ENCODE results near the gene HTR4. TPM values are rescaled to one million over a fixed set of nuclear protein-coding genes. Genes with fewer than 3 reads are reported as not detected.

HTR4 gene
- polyA plus RNA-seq, 2 of the 4 experiments (the other 2 are of a cell fraction): not detected

- POLR2A ChIA-PET: no interaction called here
Measured at GRCh38 chr5:148515460-148515859, 138.9 kb downstream of the HTR4 start.

GRCh38 chr5:148514344-148514743 is 140.0 kb downstream of the HTR4 start:
- ATAC-seq: no peak
- no peak for FAIRE-seq
- Histone ChIP-seq H3K4me3 (no peak overlapping the region), H3K27ac (no peak overlapping the region), H3K4me2 (no peak overlapping the region), H3K9me3 (no peaks in the 10 kb centered on the region), H3K4me1 (no peaks in the 10 kb centered on the region)
- ChIA-PET CTCF (no interaction called here), POLR2A (no interaction called here)
- no peak for TF ChIP-seq JUNB (IDR thresholded peaks at IDR 0.05)
- TF ChIP-seq E2F6 (IDR thresholded peaks at IDR 0.05; ENCODE audit: borderline replicate concordance, low read depth): no peak
- no peak for TF ChIP-seq ESRRA (IDR thresholded peaks at IDR 0.05; ENCODE audit: borderline replicate concordance, low read length)
- TF ChIP-seq MAFK (IDR thresholded peaks at IDR 0.05; ENCODE audit: partially characterized antibody): no peak
- TF ChIP-seq POLR2A (IDR thresholded peaks at IDR 0.05; ENCODE audit: low read length): no peak
- TF ChIP-seq HOXB5 (CRISPR knock-in tag; IDR thresholded peaks at IDR 0.05): no peak
- no peak for TF ChIP-seq TP53 (CRISPR knock-in tag; IDR thresholded peaks at IDR 0.05)
- TF ChIP-seq USF2 (IDR thresholded peaks at IDR 0.05): no peak
- TF ChIP-seq ZNF302 (CRISPR knock-in tag; IDR thresholded peaks at IDR 0.05): no peak
- no peak for DNase-seq (ENCODE audit: low read depth in 1 of 2, low spot score in 1 of 2)

More at GRCh38 chr5:148515460-148515859, 138.9 kb downstream of the HTR4 start:
- FAIRE-seq: no peak
- WGBS (ENCODE audit: missing lambda C conversion rate): 0% methylated on average over 2 of the region's 2 CpGs
- Histone ChIP-seq H3K4me3 (no peak overlapping the region), H3K4me1 (no peaks in the 10 kb centered on the region), H3K9me3 (no peaks in the 10 kb centered on the region), H3K27ac (no peak overlapping the region), H3K4me2 (no peak overlapping the region)
- DNase-seq (ENCODE audit: low read depth in 1 of 2, low spot score in 1 of 2): no peak
- ATAC-seq: no peak
- TF ChIP-seq POLR2AphosphoS2 (conservative IDR thresholded peaks at IDR 0.05; ENCODE audit: low read length) (no peak), KDM1A (IDR thresholded peaks at IDR 0.05; ENCODE audit: low read depth) (no peak), NR3C1 (IDR thresholded peaks at IDR 0.05) (no peak), CBX2 (IDR thresholded peaks at IDR 0.05; ENCODE audit: borderline replicate concordance, low read depth) (no peak), MYC (IDR thresholded peaks at IDR 0.05; ENCODE audit: borderline replicate concordance, low read length) (no peak), FOSL2 (IDR thresholded peaks at IDR 0.05) (no peak), FOSL2 (CRISPR knock-in tag; IDR thresholded peaks at IDR 0.05) (no peak), USF2 (IDR thresholded peaks at IDR 0.05) (no peak), TP53 (CRISPR knock-in tag; IDR thresholded peaks at IDR 0.05) (no peak), MAZ (IDR thresholded peaks at IDR 0.05; ENCODE audit: borderline replicate concordance, low read depth, low read length) (no peak), POLR2A (IDR thresholded peaks at IDR 0.05; ENCODE audit: low read length) (no peak)
- CTCF ChIA-PET: no interaction called here

GRCh38 chr5:148512498-148512897 is 141.8 kb downstream of the HTR4 start:
- Histone ChIP-seq H3K9me3 (no peaks in the 10 kb centered on the region), H3K4me2 (no peak overlapping the region), H3K4me3 (no peak overlapping the region), H3K4me1 (no peaks in the 10 kb centered on the region), H3K27ac (no peak overlapping the region)
- TF ChIP-seq PHF8 (IDR thresholded peaks at IDR 0.05; ENCODE audit: borderline replicate concordance, low read depth) (no peak), POLR2AphosphoS2 (conservative IDR thresholded peaks at IDR 0.05; ENCODE audit: low read length) (no peak), RNF2 (IDR thresholded peaks at IDR 0.05; ENCODE audit: borderline replicate concordance, low read depth) (no peak), MAX (IDR thresholded peaks at IDR 0.05) (no peak), ELK1 (IDR thresholded peaks at IDR 0.05; ENCODE audit: low read depth, low read length) (no peak), CBX2 (IDR thresholded peaks at IDR 0.05; ENCODE audit: borderline replicate concordance, low read depth) (no peak), MAFK (IDR thresholded peaks at IDR 0.05; ENCODE audit: partially characterized antibody) (no peak)
- no peak for FAIRE-seq
- CTCF ChIA-PET: no interaction called here
- no peak for ATAC-seq
- no peak for DNase-seq (ENCODE audit: low read depth in 1 of 2, low spot score in 1 of 2)
- POLR2A ChIA-PET: no interaction called here
- 31% methylated on average over 9 of the region's 9 CpGs for WGBS (ENCODE audit: missing lambda C conversion rate)
